Measurements from ENCODE around the gene KCNMA1.

DNA sequence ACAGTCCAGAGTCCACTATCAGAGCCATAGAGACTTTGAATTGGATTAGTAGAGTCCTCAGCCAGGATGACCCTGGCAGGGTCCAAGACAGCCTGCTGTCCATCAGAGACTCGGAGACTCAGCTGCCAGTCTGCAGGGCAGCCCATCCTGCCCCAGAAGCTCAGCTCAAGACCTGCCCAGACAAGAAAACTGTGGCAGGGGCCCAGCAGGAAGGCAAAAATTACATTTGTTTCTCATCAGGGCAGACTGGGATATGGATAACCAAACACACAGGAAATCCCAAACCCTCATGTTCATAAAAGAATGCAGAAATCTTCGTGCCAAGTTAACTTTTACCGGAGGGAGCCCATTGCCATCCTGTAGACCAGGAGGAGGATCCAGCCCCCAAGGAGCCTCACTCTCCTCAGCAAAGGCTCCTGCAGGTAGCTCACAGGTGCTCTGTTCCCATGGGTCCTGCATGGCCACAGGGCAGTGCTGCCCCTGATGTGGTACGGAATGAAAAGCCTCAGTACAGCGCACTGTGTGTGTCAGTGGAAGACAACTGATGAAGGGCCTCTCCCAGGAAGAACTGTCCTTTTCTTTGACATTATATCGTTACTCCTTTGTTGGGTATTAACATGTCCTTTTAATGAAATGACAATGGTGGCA, 222.2 kb downstream of the KCNMA1 start:
- TF ChIP-seq ZNF274 (IDR thresholded peaks at IDR 0.05; ENCODE audit: low read depth, low read length) = no peak
- TF ChIP-seq, protein P1, sequence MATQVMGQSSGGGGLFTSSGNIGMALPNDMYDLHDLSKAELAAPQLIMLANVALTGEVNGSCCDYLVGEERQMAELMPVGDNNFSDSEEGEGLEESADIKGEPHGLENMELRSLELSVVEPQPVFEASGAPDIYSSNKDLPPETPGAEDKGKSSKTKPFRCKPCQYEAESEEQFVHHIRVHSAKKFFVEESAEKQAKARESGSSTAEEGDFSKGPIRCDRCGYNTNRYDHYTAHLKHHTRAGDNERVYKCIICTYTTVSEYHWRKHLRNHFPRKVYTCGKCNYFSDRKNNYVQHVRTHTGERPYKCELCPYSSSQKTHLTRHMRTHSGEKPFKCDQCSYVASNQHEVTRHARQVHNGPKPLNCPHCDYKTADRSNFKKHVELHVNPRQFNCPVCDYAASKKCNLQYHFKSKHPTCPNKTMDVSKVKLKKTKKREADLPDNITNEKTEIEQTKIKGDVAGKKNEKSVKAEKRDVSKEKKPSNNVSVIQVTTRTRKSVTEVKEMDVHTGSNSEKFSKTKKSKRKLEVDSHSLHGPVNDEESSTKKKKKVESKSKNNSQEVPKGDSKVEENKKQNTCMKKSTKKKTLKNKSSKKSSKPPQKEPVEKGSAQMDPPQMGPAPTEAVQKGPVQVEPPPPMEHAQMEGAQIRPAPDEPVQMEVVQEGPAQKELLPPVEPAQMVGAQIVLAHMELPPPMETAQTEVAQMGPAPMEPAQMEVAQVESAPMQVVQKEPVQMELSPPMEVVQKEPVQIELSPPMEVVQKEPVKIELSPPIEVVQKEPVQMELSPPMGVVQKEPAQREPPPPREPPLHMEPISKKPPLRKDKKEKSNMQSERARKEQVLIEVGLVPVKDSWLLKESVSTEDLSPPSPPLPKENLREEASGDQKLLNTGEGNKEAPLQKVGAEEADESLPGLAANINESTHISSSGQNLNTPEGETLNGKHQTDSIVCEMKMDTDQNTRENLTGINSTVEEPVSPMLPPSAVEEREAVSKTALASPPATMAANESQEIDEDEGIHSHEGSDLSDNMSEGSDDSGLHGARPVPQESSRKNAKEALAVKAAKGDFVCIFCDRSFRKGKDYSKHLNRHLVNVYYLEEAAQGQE (IDR thresholded peaks at IDR 0.05; ENCODE audit: low read depth) = no peak
- TF ChIP-seq, protein P2, sequence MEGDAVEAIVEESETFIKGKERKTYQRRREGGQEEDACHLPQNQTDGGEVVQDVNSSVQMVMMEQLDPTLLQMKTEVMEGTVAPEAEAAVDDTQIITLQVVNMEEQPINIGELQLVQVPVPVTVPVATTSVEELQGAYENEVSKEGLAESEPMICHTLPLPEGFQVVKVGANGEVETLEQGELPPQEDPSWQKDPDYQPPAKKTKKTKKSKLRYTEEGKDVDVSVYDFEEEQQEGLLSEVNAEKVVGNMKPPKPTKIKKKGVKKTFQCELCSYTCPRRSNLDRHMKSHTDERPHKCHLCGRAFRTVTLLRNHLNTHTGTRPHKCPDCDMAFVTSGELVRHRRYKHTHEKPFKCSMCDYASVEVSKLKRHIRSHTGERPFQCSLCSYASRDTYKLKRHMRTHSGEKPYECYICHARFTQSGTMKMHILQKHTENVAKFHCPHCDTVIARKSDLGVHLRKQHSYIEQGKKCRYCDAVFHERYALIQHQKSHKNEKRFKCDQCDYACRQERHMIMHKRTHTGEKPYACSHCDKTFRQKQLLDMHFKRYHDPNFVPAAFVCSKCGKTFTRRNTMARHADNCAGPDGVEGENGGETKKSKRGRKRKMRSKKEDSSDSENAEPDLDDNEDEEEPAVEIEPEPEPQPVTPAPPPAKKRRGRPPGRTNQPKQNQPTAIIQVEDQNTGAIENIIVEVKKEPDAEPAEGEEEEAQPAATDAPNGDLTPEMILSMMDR (IDR thresholded peaks at IDR 0.05 in 2 of 3, conservative IDR thresholded peaks at IDR 0.05 in 1 of 3; ENCODE audit: borderline replicate concordance in 1 of 3, insufficient read depth in 1 of 3, low read depth in 2 of 3, low read length in 2 of 3) = no peak

Measured in HCT116 (cell line).